Activated CD8-positive, alpha-beta memory T cell treated with anti-CD3 and anti-CD28 coated beads for 48 hours (primary cell): ENCODE measurements around the gene SMC3.
"Not testable (repeated sequence)": the region's sequence is repeated elsewhere in the genome, so short reads cannot be mapped to it uniquely, and the experiment has no call there.

ENCODE experiments used
- DNase-seq, 3 experiments: peaks; one replicate each; pipeline ENCODE4 v3.0.0-alpha.2; 2020; ENCODE audit warnings: low read depth in 2 of 3, low spot score in 2 of 3

SMC3 gene

DNA sequence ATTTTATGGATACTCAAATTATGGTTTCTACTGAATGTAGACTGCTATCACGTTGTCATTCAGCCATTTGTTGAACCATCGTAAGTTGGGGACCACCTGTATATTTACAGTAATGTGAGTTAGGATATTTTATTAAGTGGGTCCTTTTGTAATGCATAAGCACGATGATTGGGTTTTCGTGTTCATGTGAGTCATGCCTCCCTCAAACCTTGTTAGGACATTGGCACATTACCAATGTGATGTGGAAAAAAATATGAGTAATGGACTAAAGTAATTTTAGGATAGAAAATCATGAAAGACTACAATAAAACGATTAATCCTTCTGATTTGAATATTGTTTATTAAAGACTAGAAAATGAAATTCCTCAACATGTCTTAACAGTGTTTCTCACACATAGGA, 8.7 kb downstream of the SMC3 start:
- DNase-seq = no peak

DNA sequence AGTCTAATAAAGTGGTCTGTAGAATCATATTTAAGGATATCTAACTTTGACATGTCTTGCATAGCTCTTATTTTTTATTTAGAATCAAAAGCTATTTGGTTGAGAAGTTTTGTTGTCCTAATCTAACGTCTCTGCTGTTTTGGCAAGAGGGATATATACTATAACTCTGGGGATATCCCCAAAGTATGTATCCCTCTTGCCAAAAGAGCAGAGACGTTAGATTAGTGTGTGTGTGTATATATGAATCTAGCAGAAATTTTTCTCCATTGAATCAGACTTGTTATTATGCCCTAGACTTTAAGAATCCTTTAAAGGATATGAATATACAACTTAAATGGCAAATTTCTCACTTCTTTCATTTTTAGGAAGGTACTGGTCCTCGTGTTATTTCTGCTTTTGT, 9.6 kb downstream of the SMC3 start:
- DNase-seq = no peak

DNA sequence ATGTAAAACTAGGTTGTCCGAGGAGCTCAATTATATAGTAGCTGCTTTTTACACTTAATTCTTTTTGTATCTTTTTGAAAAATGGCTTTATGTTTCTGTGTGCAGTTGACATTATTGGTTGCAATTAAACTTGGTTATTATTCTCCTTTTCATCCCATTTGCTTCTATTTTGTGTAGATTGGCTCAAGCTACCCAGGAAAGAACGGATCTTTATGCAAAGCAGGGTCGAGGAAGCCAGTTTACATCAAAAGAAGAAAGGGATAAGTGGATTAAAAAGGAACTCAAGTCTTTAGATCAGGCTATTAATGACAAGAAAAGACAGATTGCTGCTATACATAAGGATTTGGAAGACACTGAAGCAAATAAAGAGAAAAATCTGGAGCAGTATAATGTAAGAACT, 16.5 kb downstream of the SMC3 start:
- no peak for DNase-seq

DNA sequence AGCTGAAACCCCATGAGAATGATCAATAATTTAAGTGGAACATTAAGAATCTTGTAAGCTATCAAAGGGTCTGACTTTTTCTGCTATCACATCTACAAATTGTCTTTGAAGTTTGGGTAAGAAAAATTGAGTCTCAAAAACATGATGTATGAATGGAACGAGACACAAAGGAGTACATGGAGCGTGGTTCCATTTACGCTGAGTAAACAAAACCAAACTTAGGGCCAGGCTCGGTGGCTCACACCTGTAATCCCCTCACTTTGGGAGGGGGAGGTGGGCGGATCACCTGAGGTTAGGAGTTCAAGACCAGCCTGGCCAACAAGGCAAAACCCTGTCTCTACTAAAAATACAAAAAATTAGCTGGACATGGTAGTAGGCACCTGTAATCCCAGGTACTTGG, 24.3 kb downstream of the SMC3 start:
- DNase-seq = no peak

DNA sequence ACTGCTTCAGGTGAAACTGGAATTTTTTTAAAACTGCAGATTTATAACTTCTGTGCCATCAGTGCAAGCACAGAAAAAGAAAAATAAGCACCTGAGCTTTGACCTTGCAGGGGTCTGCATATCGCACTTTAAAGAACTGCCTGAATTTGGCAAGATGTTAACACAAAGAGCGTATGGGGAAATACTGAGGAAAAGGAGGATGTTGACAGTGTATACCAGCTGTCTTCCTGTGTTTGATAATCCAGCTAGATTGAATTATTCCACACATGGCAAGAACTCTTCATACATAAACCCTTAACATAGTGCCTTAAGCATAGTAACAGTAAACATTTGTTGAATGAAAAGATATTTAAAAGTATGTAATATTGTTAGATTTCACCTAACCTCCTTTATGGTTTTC, 30.0 kb downstream of the SMC3 start:
- no peak for DNase-seq

DNA sequence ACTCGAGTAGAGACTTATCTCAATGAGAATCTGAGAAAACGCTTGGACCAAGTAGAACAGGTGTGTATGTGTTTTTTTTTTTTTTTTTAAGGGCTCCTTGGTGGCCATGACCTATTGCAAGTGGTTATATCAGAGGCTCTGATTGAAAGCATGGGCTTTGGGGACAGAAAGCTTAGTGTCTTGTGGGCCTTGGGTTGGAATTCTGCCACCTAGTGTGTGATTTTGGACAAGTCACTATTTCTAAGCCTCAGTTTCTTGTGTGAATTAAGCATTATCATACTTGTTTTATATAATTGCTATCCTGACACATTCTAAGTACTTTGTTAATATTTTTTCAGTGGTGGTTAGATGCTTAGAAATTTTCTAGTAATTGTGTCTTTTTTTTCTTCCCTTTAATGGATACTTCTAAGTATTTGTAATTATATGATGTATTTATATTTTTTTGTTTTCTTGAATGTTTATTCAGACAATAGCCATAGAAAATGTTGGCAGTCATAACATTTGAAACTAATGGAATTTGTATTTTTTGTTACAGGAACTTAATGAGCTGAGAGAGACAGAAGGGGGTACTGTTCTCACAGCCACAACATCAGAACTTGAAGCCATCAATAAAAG, 33.1 kb downstream of the SMC3 start:
- no peak for DNase-seq

DNA sequence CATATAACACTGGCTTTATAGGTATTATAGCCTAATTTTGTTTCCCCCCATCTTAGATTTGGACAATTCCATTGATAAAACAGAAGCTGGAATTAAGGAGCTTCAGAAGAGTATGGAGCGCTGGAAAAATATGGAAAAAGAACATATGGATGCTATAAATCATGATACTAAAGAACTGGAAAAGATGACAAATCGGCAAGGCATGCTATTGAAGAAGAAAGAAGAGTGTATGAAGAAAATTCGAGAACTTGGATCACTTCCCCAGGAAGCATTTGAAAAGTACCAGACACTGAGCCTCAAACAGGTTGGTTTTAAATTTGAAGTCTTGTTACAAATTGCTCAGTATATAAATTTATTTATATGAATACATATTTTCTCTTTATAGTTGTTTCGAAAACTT, 34.1 kb downstream of the SMC3 start:
- no peak for DNase-seq

DNA sequence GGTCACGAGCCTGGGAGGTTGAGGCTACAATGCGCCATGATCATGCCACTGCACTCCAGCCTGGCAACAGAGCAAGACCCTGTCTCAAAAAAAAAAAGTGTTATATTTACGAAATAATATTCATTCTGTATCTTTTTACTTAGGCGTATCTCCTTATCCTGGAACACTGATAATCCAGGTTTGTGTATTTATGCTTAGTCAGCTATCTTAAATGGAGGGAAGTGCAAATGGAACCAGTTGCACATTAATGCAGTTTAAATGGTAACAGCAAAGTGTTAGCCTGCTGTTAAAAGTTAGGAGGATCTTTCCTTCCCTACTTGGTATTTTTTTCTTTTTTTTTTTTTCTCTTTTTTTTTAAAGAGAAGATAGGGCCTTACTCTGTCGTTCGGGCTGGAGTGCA, 40.6 kb downstream of the SMC3 start:
- no peak for DNase-seq

DNA sequence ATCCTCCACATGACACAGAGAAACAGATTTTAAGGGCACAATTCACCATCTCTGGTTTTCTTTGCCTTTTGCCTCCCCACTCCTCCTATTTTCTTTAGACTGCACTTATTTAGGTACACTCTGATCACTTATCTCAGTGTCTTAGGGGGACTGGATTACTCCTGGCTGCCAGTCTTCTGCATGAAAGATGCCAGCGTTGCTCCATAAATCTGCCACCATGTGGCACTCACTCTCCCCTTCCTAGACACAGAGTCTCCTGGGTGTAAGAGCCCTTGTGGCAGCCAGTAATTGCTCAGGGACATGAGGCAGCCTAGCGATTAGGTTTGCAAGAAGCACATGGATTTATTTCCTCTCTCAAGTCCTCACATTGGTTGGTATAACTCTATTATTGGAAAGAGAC, 42.1 kb downstream of the SMC3 start:
- DNase-seq = no peak

DNA sequence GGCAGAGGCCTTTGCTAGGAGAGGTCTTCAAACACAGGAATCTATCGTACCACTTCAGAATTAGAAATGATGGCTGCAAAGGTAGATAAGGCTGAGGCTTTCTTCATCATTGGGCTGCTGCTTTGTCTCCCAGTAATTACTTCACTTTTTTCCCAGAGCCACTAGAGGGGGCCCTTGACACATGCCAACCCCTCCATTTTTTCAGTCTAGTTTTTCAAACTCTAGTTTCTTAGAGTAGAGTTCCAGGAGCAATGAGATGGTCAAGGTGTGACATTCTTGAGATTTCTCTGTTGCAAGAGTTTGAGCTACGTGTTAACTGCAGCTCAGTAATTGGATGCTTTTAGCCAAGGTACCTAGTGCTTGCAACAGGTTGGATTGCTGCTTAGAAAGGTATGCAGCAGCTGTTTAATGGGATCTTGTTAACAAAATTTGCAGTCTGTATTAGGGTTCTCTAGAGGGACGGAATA, 42.8 kb downstream of the SMC3 start:
- no peak for DNase-seq

DNA sequence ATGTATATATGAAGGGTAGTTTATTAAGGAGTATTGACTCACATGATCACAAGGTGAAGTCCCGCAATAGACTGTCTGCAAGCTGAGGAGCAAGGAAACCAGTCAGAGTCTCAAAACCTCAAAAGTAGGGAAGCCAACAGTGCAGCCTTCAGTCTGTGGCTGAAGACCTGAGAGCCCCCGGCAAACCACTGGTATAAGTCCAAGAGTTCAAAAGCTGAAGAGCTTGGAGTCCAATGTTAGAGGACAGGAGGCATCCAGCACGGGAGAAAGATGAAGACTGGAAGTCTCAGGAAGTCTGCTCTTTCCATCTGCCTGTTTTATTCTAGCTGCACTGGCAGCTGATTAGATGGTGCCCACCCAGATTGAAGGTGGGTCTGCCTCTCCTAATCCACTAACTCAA, 43.3 kb downstream of the SMC3 start:
- not testable (repeated sequence) for DNase-seq

DNA sequence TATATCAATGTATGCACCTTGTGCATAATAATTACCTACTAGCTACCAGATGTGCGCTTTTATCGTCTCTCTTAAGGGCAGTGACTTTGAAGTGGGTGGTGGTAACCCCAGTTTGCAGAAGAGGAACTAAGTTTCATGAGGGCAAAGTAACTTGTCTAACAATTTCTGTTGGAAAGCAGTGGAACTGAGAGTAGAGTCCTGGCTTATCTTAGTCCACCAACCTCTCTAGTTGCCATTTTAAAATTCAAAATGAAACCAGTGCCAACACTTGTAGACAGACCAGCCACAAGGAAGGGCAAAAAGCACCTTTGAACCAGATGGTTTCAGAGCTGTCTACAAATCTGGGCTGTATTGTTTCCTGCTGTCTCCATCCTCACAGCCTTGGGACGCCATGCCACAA, 44.6 kb downstream of the SMC3 start:
- no peak for DNase-seq

DNA sequence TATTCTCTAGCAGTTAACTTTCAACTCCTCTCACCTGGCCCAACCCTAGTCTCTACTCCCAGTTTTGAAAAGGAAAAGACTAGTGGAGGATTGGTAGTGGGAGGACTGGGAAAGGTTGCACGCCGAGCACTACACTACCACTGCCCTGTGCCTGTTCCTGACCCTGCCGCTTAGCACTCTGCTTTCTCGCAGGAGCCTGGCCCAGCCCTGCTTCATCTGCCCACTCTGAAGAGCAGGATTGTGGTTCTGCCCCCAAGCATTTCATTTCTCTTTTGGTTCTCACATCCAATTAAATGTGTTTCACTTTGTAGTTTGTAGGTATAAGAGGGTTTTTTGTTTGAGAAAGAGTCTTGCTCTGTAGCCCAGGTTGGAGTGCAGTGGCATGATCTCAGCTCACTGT, 45.1 kb downstream of the SMC3 start:
- no peak for DNase-seq

DNA sequence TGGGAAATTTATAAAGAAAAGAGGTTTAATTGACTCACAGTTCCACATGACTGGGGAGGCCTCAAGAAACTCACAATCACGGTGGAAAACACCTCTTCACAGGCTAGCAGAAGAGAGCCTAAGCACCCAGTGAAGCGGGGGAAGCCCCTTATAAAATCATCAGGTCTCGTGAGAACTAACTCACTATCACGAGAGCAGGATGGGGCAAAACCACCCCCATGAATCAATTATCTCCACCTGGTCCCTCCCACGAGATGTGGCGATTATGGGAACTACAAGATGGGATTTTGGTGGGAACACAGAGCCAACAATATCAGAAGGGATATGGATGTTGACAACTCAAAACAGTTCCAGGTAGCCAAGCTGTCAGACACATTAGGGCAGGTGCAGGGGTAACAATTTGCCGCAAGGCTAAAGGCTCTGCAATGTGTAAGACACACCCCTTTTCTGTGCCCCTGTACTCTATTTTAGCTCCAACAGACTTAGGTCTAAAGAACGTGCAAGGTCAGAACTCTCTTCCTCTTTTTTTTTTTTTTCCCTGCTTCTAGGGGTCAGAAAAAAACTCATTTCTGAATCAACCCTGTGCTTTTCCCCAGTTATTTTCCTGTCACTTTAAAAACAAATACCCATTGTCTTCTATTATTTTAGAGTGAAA, 46.0 kb downstream of the SMC3 start:
- DNase-seq = no peak

DNA sequence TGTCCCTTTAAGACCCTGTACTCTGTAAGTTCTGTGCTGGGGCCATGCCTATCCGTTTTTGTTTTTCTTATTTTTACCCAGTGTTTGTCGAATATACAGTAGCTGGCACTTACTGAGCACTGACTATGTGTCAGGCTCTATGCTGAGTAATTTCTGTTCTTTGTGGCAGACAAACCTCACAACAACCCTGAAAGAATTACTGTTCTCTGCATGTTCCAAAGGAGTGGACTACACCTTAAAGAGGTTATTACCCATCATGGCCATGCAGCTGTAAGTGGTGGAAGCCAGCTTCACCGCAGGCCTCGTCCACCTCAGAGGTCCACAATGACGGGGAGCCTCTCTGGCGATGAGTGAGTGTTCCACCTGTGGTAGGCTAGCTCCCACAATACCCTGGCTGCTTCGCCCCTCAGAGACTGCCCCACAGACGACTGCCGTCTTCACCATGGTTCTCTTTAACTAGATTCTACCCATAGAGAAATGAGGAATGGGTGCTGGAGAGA, 46.6 kb downstream of the SMC3 start:
- DNase-seq = no peak

DNA sequence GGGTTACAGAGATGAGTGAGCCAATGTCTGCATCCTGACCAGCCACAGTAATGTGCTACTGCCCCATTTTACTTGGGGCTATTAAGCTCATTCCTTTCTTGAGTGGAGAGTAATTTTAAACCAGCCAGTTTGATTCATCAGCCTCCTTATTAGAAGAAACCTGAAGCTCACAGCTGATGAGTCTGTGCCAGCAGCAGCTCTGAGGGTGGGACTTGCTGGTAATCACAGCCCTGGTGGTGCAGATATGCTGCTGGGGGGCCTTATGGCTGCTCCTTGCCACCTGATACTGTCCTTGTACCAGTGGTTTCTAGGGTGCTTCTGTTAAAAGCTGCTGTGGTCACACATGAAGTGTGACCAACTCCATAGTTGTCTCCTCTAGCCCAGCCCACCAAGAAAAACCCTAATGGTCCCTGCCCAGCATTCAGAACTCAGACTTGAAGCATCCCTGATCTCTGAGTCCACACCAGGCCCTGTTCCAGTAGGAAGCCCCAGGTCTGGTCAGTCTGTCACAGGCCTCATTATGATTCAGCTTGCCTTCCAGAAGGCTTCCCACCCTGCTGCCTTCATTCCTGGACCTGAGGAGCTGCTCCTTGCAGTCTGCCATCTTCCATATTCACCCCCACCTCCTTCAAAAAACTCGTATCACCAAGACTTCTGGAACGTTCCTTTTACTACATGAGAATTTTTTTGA, 47.7 kb downstream of the SMC3 start:
- no peak for DNase-seq

DNA sequence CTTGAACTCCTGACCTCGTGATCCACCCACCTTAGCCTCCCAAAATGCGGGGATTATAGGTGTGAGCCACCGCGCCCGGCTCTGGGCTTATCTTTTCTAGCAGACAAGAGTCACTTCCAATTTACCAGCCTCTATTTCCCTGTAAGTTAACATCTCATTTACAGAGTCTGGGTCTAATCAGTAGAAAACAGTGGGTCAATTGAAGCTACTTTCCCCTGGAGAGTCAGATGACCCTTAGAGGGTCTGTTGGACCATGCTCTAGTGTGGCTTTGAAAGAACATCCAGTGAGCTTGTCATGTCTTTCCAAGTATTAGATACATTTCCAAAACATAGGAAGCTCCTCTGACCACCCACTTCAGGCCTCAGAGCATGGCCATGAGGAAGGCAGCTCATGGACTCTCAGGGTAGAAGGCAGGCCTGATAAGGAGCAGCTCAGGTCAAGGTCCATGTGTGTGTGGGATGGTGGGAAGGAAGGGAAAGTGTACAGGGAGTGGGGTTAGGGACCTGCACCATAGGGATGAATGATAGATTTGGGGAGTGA, 49.1 kb downstream of the SMC3 start:
- DNase-seq = no peak

DNA sequence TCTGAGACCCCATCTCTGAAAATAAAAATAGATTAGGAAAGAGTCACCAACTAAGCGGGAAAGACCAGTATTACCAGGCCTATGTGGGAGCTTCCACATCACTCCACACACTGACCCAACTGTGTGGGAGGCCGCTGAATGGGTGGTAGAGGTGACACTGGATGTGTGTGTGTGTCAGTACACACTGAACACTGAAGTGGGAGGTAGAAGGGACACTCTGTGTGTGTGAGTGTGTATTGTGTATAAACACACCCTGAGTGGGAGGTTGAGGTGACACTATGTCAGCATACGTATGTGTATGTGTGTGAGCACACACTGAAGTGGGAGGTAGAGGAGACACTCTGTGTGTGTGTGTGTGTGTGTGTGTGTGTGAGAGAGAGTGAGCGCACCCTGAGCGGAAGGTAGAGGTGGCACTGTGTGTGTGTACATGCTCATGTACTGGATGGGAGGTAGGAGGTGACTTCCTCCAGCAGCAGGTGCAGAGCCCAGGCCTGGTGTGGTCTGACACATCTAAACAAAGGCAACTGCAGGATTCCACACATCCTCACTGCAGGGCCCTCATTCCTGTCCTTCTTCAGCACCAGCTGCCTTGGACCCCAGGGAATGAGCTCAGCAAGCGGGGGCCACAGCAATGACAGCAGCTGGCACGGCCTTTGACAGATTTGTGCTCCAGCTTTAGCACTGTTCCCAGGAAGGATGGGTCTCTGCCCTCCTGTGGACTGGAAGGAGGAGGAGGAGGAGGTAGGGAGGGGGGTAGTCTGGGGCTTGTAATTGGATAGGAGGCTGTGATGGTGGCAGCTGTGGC, 50.1 kb downstream of the SMC3 start:
- no peak for DNase-seq

DNA sequence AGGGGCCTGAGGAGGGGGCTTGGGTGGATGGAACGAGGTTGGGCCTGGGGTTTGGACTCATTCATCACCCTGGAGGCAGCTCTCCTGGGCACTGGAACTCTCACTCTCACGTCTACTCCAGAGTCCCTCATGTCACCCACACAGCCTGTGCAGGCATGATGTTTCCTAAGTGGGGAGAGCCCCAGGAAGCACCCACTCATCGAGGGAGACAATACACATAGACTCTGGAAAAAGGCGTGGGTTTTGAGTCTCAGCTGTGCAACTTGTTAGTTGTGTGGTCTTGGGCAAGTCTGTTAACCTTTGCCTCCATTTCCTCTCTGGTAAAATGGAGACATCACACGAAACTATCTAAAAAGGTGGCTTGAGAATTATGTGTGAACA, 50.7 kb downstream of the SMC3 start:
- DNase-seq = no peak

DNA sequence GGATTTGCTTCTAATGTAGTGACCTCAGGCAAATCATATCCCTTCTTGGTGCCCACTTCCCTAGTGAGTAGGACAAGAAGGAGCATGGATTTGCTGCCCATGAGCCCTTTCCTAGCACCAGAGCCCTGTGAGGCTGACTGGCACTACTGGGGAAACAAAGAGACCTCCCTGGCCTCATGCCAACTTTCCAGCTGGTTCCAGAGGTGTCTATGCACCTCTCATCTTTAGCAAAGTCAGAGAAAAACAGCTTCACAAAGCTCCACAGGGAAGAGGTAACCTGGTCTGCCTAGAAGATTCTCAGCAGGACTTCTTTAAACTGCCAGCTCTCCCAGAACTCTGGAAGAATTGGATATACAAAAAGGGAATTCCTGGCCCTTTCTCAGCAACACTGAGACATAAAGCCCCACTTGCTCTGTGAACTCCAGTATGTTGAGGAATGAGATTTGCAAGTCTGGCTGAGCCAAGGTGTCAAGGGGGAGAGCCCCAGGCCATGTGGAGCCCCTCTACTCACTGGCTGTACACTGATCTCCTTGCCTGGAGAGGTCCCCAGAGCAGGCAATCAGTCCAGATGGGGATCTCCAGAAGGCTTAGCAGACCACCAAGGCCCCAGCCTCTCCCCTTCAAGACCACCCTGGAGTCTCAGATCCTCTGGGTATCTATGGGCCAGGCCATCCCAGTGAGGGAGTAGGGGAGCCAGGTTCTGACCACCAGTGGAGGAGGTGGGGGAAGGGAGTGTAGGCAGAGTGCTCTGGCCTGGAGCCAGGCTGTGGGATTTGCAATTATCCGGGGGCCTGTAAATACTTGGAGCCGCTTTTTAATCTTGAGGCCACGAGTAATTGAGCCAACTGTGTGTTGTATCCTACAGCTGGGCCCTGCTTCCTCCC, 52.3 kb downstream of the SMC3 start:
- DNase-seq = no peak

DNA sequence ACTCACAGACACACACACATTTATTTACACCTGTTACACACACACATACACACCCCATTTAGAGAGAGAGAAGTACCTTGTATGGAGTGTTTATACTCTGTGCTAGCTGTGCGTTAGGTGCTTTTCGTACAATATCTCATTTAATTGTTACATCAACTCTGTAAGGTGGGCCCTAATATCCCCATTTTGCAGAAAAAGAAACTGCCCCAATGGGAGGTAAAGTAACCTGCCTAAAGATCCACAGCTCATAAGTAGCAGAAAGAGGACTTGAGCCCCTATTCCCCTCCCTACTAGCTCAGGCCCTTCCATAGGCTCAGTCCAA, 52.9 kb downstream of the SMC3 start:
- DNase-seq = no peak
